Sigmoid colon (tissue), 4 donors: Measurements from ENCODE around the gene KCND1.

ENCODE experiments used
- POLR2A ChIP-seq, 2 donors: fragments of 450-650 bp; IDR thresholded peaks; one replicate each; pipeline ENCODE4 v1.6.1; 2016; ENCODE audit warnings: antibody characterized with exemption in 2 of 2, mild to moderate bottlenecking in 2 of 2, moderate library complexity in 2 of 2
- POLR2AphosphoS5 ChIP-seq, 4 donors: sonication (generic); formaldehyde crosslinking; IDR thresholded peaks; one replicate each; pipeline ENCODE4 v1.6.1; 2017; ENCODE audit warnings: antibody characterized with exemption in 4 of 4

DNA sequence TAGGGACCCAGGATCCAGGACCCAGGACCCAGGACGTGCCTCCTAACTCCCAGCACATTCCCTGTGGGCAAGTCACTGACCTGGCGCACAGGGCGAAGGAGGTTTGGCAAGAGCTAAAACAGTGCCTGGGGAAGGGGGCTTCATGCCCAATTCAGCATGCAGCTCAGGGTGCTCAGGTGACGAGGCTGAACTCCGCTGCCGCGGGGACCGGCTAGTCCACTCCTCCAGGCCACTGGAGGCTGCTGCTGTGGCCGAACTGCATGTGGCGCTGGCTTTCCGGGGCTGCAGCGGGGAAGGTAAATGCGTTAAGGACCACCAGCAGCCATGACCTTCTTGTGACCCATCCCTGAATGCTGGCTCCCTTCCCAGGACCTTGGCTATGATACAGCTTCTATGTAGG, 47.9 kb downstream of the KCND1 start:
- TF ChIP-seq POLR2A (IDR thresholded peaks at IDR 0.05): no peak
- TF ChIP-seq POLR2AphosphoS5 (IDR thresholded peaks at IDR 0.05): no peak
